Measurements from ENCODE around the gene KSR2.

KSR2 gene

DNA sequence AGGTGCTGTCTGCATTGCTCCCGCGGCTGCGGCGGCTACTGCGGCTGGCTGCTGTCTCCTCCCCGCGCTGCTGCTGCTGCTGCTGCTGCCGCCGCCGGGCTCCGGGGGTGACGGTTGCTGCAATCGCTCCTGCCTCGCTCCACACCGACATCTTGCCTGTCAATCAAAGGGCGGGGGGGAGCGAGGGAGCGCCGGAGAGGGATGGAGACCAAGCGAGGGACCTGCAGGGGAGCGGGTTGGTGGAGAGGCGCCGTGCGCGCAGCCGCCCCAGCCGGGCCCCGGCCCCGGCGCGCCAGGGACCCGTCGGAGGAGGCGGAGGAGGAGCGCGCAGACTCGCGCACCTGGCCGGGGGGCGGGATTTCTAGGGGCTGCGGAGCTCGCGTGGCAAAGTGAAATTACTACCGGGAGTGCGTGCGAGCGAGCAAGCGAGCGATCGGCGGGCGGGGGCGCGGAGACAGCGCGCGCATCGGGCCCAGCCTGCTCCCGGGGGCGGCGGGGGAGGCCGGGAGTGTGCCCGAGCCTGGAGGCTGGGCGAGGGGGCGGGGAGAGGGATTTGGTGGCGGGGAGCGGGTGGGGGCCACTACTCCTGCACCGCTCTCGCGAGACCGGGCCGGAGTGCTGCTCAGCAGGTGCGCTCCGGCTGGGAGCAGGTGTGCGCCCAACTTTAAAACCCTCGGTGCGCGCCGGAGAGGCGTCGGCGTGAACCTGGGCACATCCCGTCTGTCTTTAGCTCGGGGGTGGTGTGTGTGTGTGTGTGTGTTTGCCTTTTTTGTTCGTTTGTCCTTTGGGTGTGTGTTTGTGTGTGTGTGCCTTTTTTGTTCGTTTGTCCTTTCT is at the start of gene KSR2:
Gene KSR2, minus strand, starts transcription at position 165 of the 834 bp plus-strand sequence. CDS start 735 bp downstream, outside the sequence.
- TF ChIP-seq, protein P1, sequence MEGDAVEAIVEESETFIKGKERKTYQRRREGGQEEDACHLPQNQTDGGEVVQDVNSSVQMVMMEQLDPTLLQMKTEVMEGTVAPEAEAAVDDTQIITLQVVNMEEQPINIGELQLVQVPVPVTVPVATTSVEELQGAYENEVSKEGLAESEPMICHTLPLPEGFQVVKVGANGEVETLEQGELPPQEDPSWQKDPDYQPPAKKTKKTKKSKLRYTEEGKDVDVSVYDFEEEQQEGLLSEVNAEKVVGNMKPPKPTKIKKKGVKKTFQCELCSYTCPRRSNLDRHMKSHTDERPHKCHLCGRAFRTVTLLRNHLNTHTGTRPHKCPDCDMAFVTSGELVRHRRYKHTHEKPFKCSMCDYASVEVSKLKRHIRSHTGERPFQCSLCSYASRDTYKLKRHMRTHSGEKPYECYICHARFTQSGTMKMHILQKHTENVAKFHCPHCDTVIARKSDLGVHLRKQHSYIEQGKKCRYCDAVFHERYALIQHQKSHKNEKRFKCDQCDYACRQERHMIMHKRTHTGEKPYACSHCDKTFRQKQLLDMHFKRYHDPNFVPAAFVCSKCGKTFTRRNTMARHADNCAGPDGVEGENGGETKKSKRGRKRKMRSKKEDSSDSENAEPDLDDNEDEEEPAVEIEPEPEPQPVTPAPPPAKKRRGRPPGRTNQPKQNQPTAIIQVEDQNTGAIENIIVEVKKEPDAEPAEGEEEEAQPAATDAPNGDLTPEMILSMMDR (IDR thresholded peaks at IDR 0.05; ENCODE audit: insufficient read depth, missing control alignments), result no peak
- DNase-seq (ENCODE audit: insufficient read length, low spot score) (peak; percentile 80), FAIRE-seq (no peak)

DNA sequence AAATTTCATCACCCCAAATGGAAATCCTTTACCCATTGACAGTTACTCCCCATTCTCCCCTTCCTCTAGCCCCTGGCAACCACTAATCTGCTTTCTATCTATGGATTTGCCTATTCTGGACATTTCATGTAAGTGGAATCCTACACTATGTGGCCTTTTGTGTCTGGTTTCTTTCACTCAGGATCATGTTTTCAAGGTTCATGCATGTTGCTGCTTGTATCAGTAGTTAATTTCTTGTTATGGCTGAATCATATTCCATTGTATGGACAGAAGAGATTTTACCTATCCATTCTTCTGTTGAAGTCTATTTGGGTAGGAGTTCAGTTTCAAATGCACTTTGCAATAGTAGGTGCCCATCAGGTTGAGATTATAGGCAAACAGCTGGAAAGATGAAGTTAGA is 49.1 kb upstream of the KSR2 start:
- TF ChIP-seq, protein P1 (IDR thresholded peaks at IDR 0.05; ENCODE audit: insufficient read depth, missing control alignments), result no peak
- FAIRE-seq (no peak), DNase-seq (ENCODE audit: insufficient read length, low spot score) (no peak)

DNA sequence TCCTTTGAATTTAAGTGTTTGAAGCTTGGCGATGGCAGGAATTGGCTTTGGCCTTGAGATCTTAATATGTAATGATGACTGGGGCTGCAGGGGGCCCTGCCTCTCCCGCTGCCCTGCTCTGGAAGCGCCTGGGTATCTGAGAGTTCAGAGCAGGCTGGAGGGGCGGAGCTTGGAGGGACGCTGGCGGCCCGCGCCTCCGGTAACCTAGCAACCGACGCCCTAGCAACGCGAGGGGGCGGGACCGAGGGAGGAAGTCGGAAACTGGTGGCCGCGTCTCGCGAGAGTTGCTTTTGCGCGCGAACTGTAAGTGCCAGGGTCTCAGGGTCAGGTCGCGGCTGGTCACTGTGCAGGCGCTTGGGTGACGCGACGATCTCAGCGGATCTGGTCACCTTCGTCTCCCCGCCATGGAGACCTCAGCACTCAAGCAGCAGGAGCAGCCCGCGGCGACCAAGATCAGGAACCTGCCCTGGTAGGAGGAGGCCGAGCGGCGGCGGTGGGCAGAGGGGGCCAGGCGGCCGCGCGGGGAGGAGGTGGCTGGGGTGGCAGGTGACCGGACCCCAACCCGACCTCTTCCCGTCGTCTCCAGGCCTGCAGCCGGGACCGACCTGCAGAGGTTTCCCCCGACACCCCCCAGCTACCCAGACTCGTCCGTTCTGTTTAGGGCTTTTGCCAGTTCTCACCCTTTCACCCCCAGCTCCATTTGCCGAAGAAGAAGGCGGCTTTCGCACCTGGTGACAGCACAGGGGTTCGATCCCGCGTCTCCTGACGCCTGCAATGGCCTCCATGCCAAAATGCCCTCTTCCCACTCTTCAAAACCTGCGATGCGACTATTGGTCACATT is 47.9 kb upstream of the KSR2 start, which contains the start of gene RFC5:
Gene RFC5, plus strand, starts transcription at position 280 of the 841 bp plus-strand sequence. Its CDS starts 125 bp downstream, at position 405.
- TF ChIP-seq, protein P1 (IDR thresholded peaks at IDR 0.05; ENCODE audit: insufficient read depth, missing control alignments), result no peak
- DNase-seq (ENCODE audit: insufficient read length, low spot score), result peak; percentile 82
- FAIRE-seq, result no peak

DNA sequence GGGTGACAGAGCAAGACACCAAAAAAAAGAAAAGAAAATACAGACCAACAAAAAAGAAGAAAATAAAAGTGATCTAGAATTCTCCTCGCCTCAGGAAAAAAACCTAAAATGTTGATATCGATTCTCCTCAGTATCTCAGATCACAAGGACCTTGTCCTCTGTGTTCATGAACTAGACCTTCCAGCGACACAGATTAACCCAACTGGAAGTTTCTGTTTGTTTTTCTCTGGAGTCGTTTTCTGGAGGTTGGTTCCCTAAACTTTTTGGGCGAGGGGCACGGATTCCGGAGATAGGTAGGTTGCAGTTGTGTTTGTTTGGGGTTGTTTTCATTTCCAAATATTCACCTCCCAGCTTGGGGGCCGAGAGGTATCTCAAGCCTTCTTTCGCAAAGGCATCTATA is 47.2 kb upstream of the KSR2 start:
- DNase-seq (ENCODE audit: insufficient read length, low spot score), result no peak
- FAIRE-seq, result no peak
- TF ChIP-seq, protein P1 (IDR thresholded peaks at IDR 0.05; ENCODE audit: insufficient read depth, missing control alignments), result no peak

DNA sequence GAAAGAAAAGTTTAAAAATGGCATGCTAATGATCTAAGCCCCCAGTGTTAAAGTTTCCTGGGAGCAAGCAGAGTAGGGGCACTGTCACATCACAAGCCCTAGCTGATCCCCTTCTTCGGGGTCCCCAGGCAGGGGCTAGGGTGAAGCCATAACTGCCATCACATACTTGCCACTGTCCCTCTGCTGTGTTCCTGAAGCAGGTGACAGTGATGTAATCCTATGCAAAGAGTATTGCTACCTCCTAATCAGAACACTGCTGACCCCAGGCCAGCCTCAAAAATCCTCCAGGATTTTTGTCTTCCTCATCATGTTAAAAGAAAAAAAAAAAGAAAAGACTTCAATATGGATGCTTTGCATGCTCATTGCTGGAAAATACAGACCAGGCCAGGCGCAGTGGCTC is 46.5 kb upstream of the KSR2 start:
- DNase-seq (ENCODE audit: insufficient read length, low spot score), result no peak
- TF ChIP-seq, protein P1 (IDR thresholded peaks at IDR 0.05; ENCODE audit: insufficient read depth, missing control alignments), result no peak
- no peak for FAIRE-seq

DNA sequence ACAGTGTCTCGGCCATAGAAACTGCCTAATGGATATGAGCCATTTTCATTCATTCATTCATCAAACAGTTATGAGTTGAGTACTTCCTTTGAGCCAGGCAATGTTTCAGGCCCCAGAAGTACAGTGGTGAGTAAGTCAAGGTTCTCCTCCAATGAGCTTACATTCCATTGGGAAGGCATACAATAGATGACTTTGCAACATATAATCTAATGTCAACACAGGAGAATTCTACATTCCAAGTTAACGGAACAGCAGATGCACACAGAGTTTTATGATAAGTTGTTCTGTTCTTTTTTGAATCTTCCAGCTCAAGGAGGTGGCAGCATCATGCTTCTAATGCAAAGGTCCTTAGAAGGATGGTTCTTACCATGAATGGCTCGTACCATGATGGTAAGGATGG is 44.5 kb upstream of the KSR2 start:
- TF ChIP-seq, protein P1 (IDR thresholded peaks at IDR 0.05; ENCODE audit: insufficient read depth, missing control alignments), result no peak
- no peak for DNase-seq (ENCODE audit: insufficient read length, low spot score)
- FAIRE-seq, result no peak

All from D721Med (cell line).